H9 (cell line): ENCODE data around the gene GRIA1. TPM values are rescaled to one million over a fixed set of nuclear protein-coding genes. Genes with fewer than 3 reads are reported as not detected.

ENCODE experiments used
- DNase-seq: peaks from one replicate; pipeline ENCODE4 v3.0.0-alpha.2; 2017
- H2AFZ ChIP-seq: one replicate; pipeline ENCODE4 v1.6.1; 2013; ENCODE audit warnings: mild to moderate bottlenecking, low read length, control low read depth, moderate library complexity
- H2AK5ac ChIP-seq: 2 replicates; pipeline ENCODE4 v1.6.1; 2013; ENCODE audit warnings: low read length, control low read depth, mixed read lengths; ENCODE audit not compliant: insufficient read length
- H2BK120ac ChIP-seq: one replicate; pipeline ENCODE4 v1.6.1; 2013; ENCODE audit warnings: low read depth, mild to moderate bottlenecking, low read length, control low read depth, inconsistent platforms; ENCODE audit not compliant: poor library complexity, severe bottlenecking
- H2BK12ac ChIP-seq: 2 replicates; pipeline ENCODE4 v1.6.1; 2013; ENCODE audit warnings: low read length, control low read depth, mixed read lengths, low read depth; ENCODE audit not compliant: insufficient read length
- H2BK15ac ChIP-seq: 2 replicates; pipeline ENCODE4 v1.6.1; 2013; ENCODE audit warnings: low read depth, low read length, control low read depth
- H2BK20ac ChIP-seq: one replicate; pipeline ENCODE4 v1.6.1; 2013; ENCODE audit warnings: low read depth, mild to moderate bottlenecking, low read length, control low read depth, inconsistent platforms; ENCODE audit not compliant: poor library complexity, severe bottlenecking
- H2BK5ac ChIP-seq: 2 replicates; pipeline ENCODE4 v1.6.1; 2013; ENCODE audit warnings: low read length, control low read depth, mixed read lengths; ENCODE audit not compliant: insufficient read length
- H3K14ac ChIP-seq: 2 replicates; pipeline ENCODE4 v1.6.1; 2013; ENCODE audit warnings: low read length, control low read depth; ENCODE audit not compliant: insufficient read depth
- H3K18ac ChIP-seq: 2 replicates; pipeline ENCODE4 v1.6.1; 2013; ENCODE audit warnings: low read depth, mild to moderate bottlenecking, mixed read lengths, low read length, control low read depth; ENCODE audit not compliant: insufficient read length
- H3K23ac ChIP-seq: 2 replicates; pipeline ENCODE4 v1.6.1; 2013; ENCODE audit warnings: low read length, control low read depth, mixed read lengths, low read depth; ENCODE audit not compliant: insufficient read length
- H3K23me2 ChIP-seq: 2 replicates; pipeline ENCODE4 v1.6.1; 2013; ENCODE audit warnings: low read depth, mild to moderate bottlenecking, mixed read lengths, low read length, control low read depth; ENCODE audit not compliant: insufficient read length, poor library complexity, severe bottlenecking
- H3K27ac ChIP-seq: 2 replicates; pipeline ENCODE4 v1.5.1; 2013; ENCODE audit warnings: low read length, control low read depth, mixed read lengths, low read depth; ENCODE audit not compliant: insufficient read length
- H3K27me3 ChIP-seq: 2 replicates; pipeline ENCODE4 v1.6.1; 2013; ENCODE audit warnings: low read length, control low read depth, inconsistent platforms; ENCODE audit not compliant: insufficient read depth
- H3K4ac ChIP-seq: 2 replicates; pipeline ENCODE4 v1.6.1; 2013; ENCODE audit warnings: low read depth, mild to moderate bottlenecking, control low read depth, inconsistent platforms, low read length, moderate library complexity
- H3K4me1 ChIP-seq: 2 replicates; pipeline ENCODE4 v1.6.1; 2013; ENCODE audit warnings: low read length, control low read depth, inconsistent platforms; ENCODE audit not compliant: insufficient read depth
- H3K4me2 ChIP-seq: 2 replicates; pipeline ENCODE4 v1.6.1; 2013; ENCODE audit warnings: low read length, control low read depth, mixed read lengths; ENCODE audit not compliant: insufficient read length, insufficient read depth
- H3K56ac ChIP-seq: 2 replicates; pipeline ENCODE4 v1.6.1; 2013; ENCODE audit warnings: low read depth, mild to moderate bottlenecking, mixed read lengths, low read length, control low read depth; ENCODE audit not compliant: insufficient read length
- H3K79me1 ChIP-seq: 2 replicates; pipeline ENCODE4 v1.6.1; 2013; ENCODE audit warnings: low read depth, mild to moderate bottlenecking, moderate library complexity, low read length, control low read depth, inconsistent platforms; ENCODE audit not compliant: insufficient read depth, poor library complexity, severe bottlenecking
- H3K79me2 ChIP-seq: 2 replicates; pipeline ENCODE4 v1.6.1; 2013; ENCODE audit warnings: low read length, control low read depth, inconsistent platforms; ENCODE audit not compliant: insufficient read depth
- H3K9ac ChIP-seq: 2 replicates; pipeline ENCODE4 v1.6.1; 2013; ENCODE audit warnings: low read length, control low read depth, mixed read lengths; ENCODE audit not compliant: insufficient read length; ENCODE audit errors: extremely low read depth
- H3K9me3 ChIP-seq: one replicate; pipeline ENCODE4 v1.6.1; 2013; ENCODE audit warnings: low read depth, low read length, inconsistent platforms; ENCODE audit not compliant: control insufficient read depth
- H3T11ph ChIP-seq: one replicate; pipeline ENCODE4 v1.6.1; 2013; ENCODE audit warnings: mild to moderate bottlenecking, low read length, control low read depth, inconsistent platforms
- H4K20me1 ChIP-seq: one replicate; pipeline ENCODE4 v1.6.1; 2013; ENCODE audit not compliant: control insufficient read depth, insufficient read length, insufficient read depth
- H4K5ac ChIP-seq: 2 replicates; pipeline ENCODE4 v1.6.1; 2013; ENCODE audit warnings: low read depth, mild to moderate bottlenecking, mixed read lengths, low read length, control low read depth; ENCODE audit not compliant: insufficient read length
- H4K8ac ChIP-seq: replicated peaks from 2 replicates; pipeline ENCODE4 v1.6.1; 2013; ENCODE audit warnings: low read length, control low read depth, mixed read lengths, low read depth; ENCODE audit not compliant: insufficient read length
- H4K91ac ChIP-seq: 2 replicates; pipeline ENCODE4 v1.6.1; 2013; ENCODE audit warnings: low read depth, mild to moderate bottlenecking, moderate library complexity, mixed read lengths, low read length, control low read depth; ENCODE audit not compliant: insufficient read length
- H3K27ac Mint-ChIP-seq, 3 experiments: 2 replicates in 2 of 3; 3 replicates in 1 of 3; pipeline ENCODE4 v1.8.0; 2020 to 2021; ENCODE audit warnings: mixed read lengths in 3 of 3, mild to moderate bottlenecking in 1 of 3, moderate library complexity in 1 of 3
- H3K27me3 Mint-ChIP-seq: 2 replicates; pipeline ENCODE4 v1.8.0; 2021; ENCODE audit warnings: low read depth, mild to moderate bottlenecking, moderate library complexity, mixed read lengths
- H3K36me3 Mint-ChIP-seq, 3 experiments: 2 replicates in 2 of 3; 3 replicates in 1 of 3; pipeline ENCODE4 v1.8.0; 2020 to 2021; ENCODE audit warnings: low read depth in 3 of 3, mixed read lengths in 3 of 3; ENCODE audit not compliant: insufficient read depth in 1 of 3
- H3K4me1 Mint-ChIP-seq, 2 experiments: 2 replicates each; pipeline ENCODE4 v1.8.0; 2020; ENCODE audit warnings: mixed read lengths in 2 of 2
- H3K4me3 Mint-ChIP-seq, 2 experiments: 2 replicates in 1 of 2; 3 replicates in 1 of 2; pipeline ENCODE4 v1.8.0; 2020 to 2021; ENCODE audit warnings: mild to moderate bottlenecking in 2 of 2, mixed read lengths in 2 of 2, moderate library complexity in 1 of 2
- H3K9me3 Mint-ChIP-seq, 2 experiments: 2 replicates in 1 of 2; 3 replicates in 1 of 2; pipeline ENCODE4 v1.8.0; 2020; ENCODE audit warnings: mild to moderate bottlenecking in 2 of 2, mixed read lengths in 2 of 2, moderate library complexity in 1 of 2
- total RNA-seq: library from RNA; stranded (reverse); gene quantifications from 2 replicates; pipeline ENCODE4 v1.2.1, GENCODE V29; 2021
- TF ChIP-seq, protein P1 (sequence below): fragments of 200-600 bp; sonication (generic); conservative IDR thresholded peaks from 3 replicates; pipeline ENCODE4 v1.8.0; 2021; ENCODE audit warnings: antibody characterized with exemption, mild to moderate bottlenecking

The GRIA1 gene
- total RNA-seq, 1 experiment from 2014 or later, result 0.52 TPM

DNA sequence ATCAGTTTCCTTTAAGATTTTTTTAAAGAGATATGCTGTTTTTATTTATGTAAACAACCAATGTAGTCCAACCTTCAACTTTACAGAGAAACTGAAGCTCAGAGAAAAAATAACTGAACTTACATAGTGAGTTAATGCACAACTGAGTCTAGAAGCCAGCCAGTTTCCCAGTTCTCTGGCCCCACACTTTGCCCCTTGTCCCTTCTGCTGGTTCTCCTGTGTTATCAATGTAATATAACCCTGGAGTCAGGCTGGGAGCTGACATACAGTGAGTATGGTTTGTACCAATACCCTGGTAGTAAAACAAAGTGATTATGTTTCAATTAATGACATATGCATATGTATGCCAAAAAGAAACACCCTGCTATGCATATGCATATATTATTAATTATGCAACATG, 32.2 kb upstream of the GRIA1 start:
- Mint-ChIP-seq H3K36me3 (no peaks in the 10 kb centered on the region; a peak in 1 of 7 replicates), H3K4me1 (peaks cover 19 to 21% of the 10 kb centered on the region in 2 experiments), H3K4me3 (no peak overlapping the region), H3K9me3 (peaks cover 0 to 2% of the 10 kb centered on the region in 2 experiments; a peak in 2 of 5 replicates), H3K27me3 (peaks cover 3% of the 10 kb centered on the region; the same call in 1 of the 2 replicates), H3K27ac (no peak overlapping the region)
- H3K4me1 ChIP-seq, result no peaks in the 10 kb centered on the region; the same call in 1 of the 2 replicates
- H2AFZ ChIP-seq, result no peak overlapping the region
- DNase-seq, result no peak
- H3K4ac ChIP-seq, result no peak overlapping the region
- H3K79me2 ChIP-seq, result no peaks in the 10 kb centered on the region
- no peak overlapping the region for H2BK12ac ChIP-seq
- H3K27me3 ChIP-seq, result no peaks in the 10 kb centered on the region
- TF ChIP-seq, protein P1, sequence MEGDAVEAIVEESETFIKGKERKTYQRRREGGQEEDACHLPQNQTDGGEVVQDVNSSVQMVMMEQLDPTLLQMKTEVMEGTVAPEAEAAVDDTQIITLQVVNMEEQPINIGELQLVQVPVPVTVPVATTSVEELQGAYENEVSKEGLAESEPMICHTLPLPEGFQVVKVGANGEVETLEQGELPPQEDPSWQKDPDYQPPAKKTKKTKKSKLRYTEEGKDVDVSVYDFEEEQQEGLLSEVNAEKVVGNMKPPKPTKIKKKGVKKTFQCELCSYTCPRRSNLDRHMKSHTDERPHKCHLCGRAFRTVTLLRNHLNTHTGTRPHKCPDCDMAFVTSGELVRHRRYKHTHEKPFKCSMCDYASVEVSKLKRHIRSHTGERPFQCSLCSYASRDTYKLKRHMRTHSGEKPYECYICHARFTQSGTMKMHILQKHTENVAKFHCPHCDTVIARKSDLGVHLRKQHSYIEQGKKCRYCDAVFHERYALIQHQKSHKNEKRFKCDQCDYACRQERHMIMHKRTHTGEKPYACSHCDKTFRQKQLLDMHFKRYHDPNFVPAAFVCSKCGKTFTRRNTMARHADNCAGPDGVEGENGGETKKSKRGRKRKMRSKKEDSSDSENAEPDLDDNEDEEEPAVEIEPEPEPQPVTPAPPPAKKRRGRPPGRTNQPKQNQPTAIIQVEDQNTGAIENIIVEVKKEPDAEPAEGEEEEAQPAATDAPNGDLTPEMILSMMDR, result no peak
- H3K23me2 ChIP-seq, result no peaks in the 10 kb centered on the region
- no peak overlapping the region for H3K27ac ChIP-seq
- no peaks in the 10 kb centered on the region for H3K79me1 ChIP-seq
- no peak overlapping the region for H2BK15ac ChIP-seq
- no peak overlapping the region for H3K23ac ChIP-seq
- H4K20me1 ChIP-seq, result no peaks in the 10 kb centered on the region
- no peak overlapping the region for H4K5ac ChIP-seq
- H3T11ph ChIP-seq, result no peak overlapping the region
- no peak overlapping the region for H4K91ac ChIP-seq
- H3K14ac ChIP-seq, result no peak overlapping the region
- no peak overlapping the region for H2AK5ac ChIP-seq
- no peak overlapping the region for H3K18ac ChIP-seq
- H2BK20ac ChIP-seq, result no peak overlapping the region
- no peak overlapping the region for H3K56ac ChIP-seq
- no peak overlapping the region for H2BK5ac ChIP-seq
- no peak overlapping the region for H3K9ac ChIP-seq
- no peaks in the 10 kb centered on the region for H3K9me3 ChIP-seq
- H4K8ac ChIP-seq, result no peak overlapping the region
- H3K4me2 ChIP-seq, result no peak overlapping the region
- H2BK120ac ChIP-seq, result no peak overlapping the region
